SK-N-SH (cell line): ENCODE data around the gene UBFD1. TPM values are rescaled to one million over a fixed set of nuclear protein-coding genes. Genes with fewer than 3 reads are reported as not detected.

ENCODE experiments used
- CTCF ChIA-PET: fragments of 300-600, 350-600 bp; formaldehyde crosslinking; extraction: SDS; loops from one replicate; lab custom pipeline; 2021; lab: Yijun Ruan, JAX
- POLR2A ChIA-PET: fragments of 350-600 bp; sonication (Branson Sonifier 250); formaldehyde crosslinking; extraction: SDS; loops from one replicate; lab custom pipeline; 2020; ENCODE audit warnings: antibody characterized with exemption, inconsistent platforms; lab: Yijun Ruan, JAX
- DNase-seq: peaks from one replicate; pipeline ENCODE4 v3.0.0; 2012
- H2AFZ ChIP-seq: fragments of 200-600 bp; sonication (generic); 2 replicates; pipeline ENCODE4 v1.8.1; 2016; ENCODE audit warnings: antibody characterized with exemption, mild to moderate bottlenecking, low read depth
- H3F3A ChIP-seq: fragments of 200-600 bp; sonication (generic); replicated peaks from 2 replicates; pipeline ENCODE3; 2016; ENCODE audit warnings: antibody characterized with exemption, mild to moderate bottlenecking; ENCODE audit not compliant: insufficient read depth
- H3K27ac ChIP-seq, 2 experiments: fragments of 200-500 bp in 1 of 2; fragments of 200-600 bp in 1 of 2; sonication (Bioruptor generic) in 1 of 2; sonication (generic), shearing (Covaris generic) in 1 of 2; 2 replicates each; pipeline versions ENCODE4 v1.5.1 to v1.6.1; 2014 to 2016; ENCODE audit warnings: low read depth in 2 of 2, inconsistent platforms in 1 of 2, low read length in 1 of 2, mild to moderate bottlenecking in 1 of 2, mixed read lengths in 1 of 2
- H3K27me3 ChIP-seq: fragments of 200-600 bp; sonication (generic), shearing (Covaris generic); 2 replicates; pipeline ENCODE4 v1.6.1; 2016; ENCODE audit warnings: mixed run types; ENCODE audit not compliant: insufficient read depth
- H3K36me3 ChIP-seq, 2 experiments: fragments of 200-500 bp in 1 of 2; fragments of 200-600 bp in 1 of 2; sonication (Bioruptor generic) in 1 of 2; sonication (generic) in 1 of 2; replicated peaks in 1 of 2; 2 replicates each; pipeline versions ENCODE3 to v1.5.1; 2014 to 2016; ENCODE audit warnings: low read length in 1 of 2, mild to moderate bottlenecking in 1 of 2; ENCODE audit not compliant: insufficient read depth in 2 of 2, control insufficient read depth in 1 of 2
- H3K4me1 ChIP-seq, 2 experiments: fragments of 200-500 bp in 1 of 2; fragments of 200-600 bp in 1 of 2; sonication (Bioruptor generic) in 1 of 2; sonication (generic), shearing (Covaris generic) in 1 of 2; 2 replicates each; pipeline versions ENCODE4 v1.5.1 to v1.6.1; 2014 to 2016; ENCODE audit warnings: low read depth in 1 of 2, low read length in 1 of 2, mixed run types in 1 of 2; ENCODE audit not compliant: insufficient read depth in 2 of 2, control insufficient read depth in 1 of 2
- H3K4me2 ChIP-seq: fragments of 200-600 bp; sonication (generic), shearing (Covaris generic); 2 replicates; pipeline ENCODE4 v1.6.1; 2017; ENCODE audit warnings: mixed run types
- H3K4me3 ChIP-seq, 2 experiments: fragments of 200-500 bp in 1 of 2; fragments of 200-600 bp in 1 of 2; sonication (Bioruptor generic) in 1 of 2; sonication (generic), shearing (Covaris generic) in 1 of 2; 2 replicates each; pipeline versions ENCODE4 v1.5.1 to v1.8.1; 2014 to 2016; ENCODE audit warnings: low read depth in 2 of 2, inconsistent platforms in 1 of 2, low read length in 1 of 2, mild to moderate bottlenecking in 1 of 2, mixed read lengths in 1 of 2, moderate library complexity in 1 of 2
- H3K79me2 ChIP-seq: fragments of 200-600 bp; sonication (generic); 2 replicates; pipeline ENCODE4 v1.8.1; 2017; ENCODE audit warnings: mild to moderate bottlenecking; ENCODE audit not compliant: insufficient read depth
- H3K9ac ChIP-seq: fragments of 200-600 bp; sonication (generic); 2 replicates; pipeline ENCODE4 v1.6.1; 2017; ENCODE audit warnings: mixed run types
- H3K9me2 ChIP-seq: fragments of 200-600 bp; sonication (generic); 2 replicates; pipeline ENCODE4 v1.6.1; 2017; ENCODE audit warnings: mixed run types
- H3K9me3 ChIP-seq: fragments of 200-600 bp; sonication (generic); 2 replicates; pipeline ENCODE4 v1.6.1; 2017; ENCODE audit warnings: mixed run types, mild to moderate bottlenecking, moderate library complexity
- H4K20me1 ChIP-seq: fragments of 200-600 bp; sonication (generic); 2 replicates; pipeline ENCODE4 v1.6.1; 2017; ENCODE audit warnings: mild to moderate bottlenecking, mixed run types; ENCODE audit not compliant: insufficient read depth
- CTCF ChIP-seq: fragments of 200-600 bp; sonication (generic); IDR thresholded peaks from 2 replicates; pipeline ENCODE4 v1.6.1; 2017; ENCODE audit warnings: antibody characterized with exemption, mild to moderate bottlenecking, moderate library complexity
- IRF3 ChIP-seq: fragments of 150-350 bp; IDR thresholded peaks from 2 replicates; pipeline ENCODE4 v1.6.1; 2016; ENCODE audit warnings: mild to moderate bottlenecking, low read depth, low read length
- MAX ChIP-seq: IDR thresholded peaks from 2 replicates; pipeline ENCODE4 v1.4.0; 2012; ENCODE audit warnings: low read depth
- NFIC ChIP-seq: IDR thresholded peaks from 2 replicates; pipeline ENCODE4 v1.4.0; 2012; ENCODE audit warnings: borderline replicate concordance
- TCF12 ChIP-seq: IDR thresholded peaks from 2 replicates; pipeline ENCODE4 v1.4.0; 2012
- ZBTB33 ChIP-seq: IDR thresholded peaks from 2 replicates; pipeline ENCODE4 v1.4.0; 2012; ENCODE audit warnings: low read depth, borderline replicate concordance
- WGBS: methylation state at CpG from one replicate; pipeline ENCODE4 v1.1.6; 2017; ENCODE audit warnings: low lambda C conversion rate; 5-methylcytosine and 5-hydroxymethylcytosine counted together
- polyA plus RNA-seq, 3 experiments: library from polyadenylated mRNA; depleted of rRNA; stranded (reverse); fragments of >200 nt; gene quantifications; 2 replicates each; pipeline ENCODE4 v1.2.3, GENCODE V29; 2012

The UBFD1 gene
- polyA plus RNA-seq, 1 of the 3 experiments (the other 2 are of a cell fraction): 66.1 TPM

- no peak for DNase-seq
- no peaks in the 10 kb centered on the region for H3K27me3 ChIP-seq
- ChIA-PET CTCF (no interaction called here), POLR2A (no interaction called here)
- no peak overlapping the region for H2AFZ ChIP-seq
- H4K20me1 ChIP-seq: no peaks in the 10 kb centered on the region
- H3K27ac ChIP-seq: no peak overlapping the region
- H3K4me1 ChIP-seq: no peaks in the 10 kb centered on the region
- H3K9me2 ChIP-seq: no peaks in the 10 kb centered on the region
- WGBS: 93% methylated on average over 4 of the region's 4 CpGs
- no peak for TF ChIP-seq CTCF
- TF ChIP-seq NFIC: no peak
- no peak for TF ChIP-seq MAX
- no peak for TF ChIP-seq TCF12
- TF ChIP-seq ZBTB33: no peak
- TF ChIP-seq, all 33 proteins: peak for 0
- H3K79me2 ChIP-seq: no peaks in the 10 kb centered on the region
- peaks cover 27 to 33% of the 10 kb centered on the region in 2 experiments for H3K36me3 ChIP-seq
- H3K9me3 ChIP-seq: no peaks in the 10 kb centered on the region
- H3K4me2 ChIP-seq: no peak overlapping the region
- no peak overlapping the region for H3K4me3 ChIP-seq
- no peaks in the 10 kb centered on the region for H3F3A ChIP-seq
- no peak overlapping the region for H3K9ac ChIP-seq
These were observed 37.0 kb upstream of the UBFD1 start for GRCh38 chr16:23520500-23520899.

- H3K9ac ChIP-seq: no peak overlapping the region
- H2AFZ ChIP-seq: no peak overlapping the region
- DNase-seq: no peak
- ChIA-PET POLR2A (no interaction called here), CTCF (interaction anchor here (1.2 kb wide), 1 partner anchor 11 kb away, joined by 4 read pairs; no protein-coding TSS in a partner anchor)
- no peak overlapping the region for H3K4me3 ChIP-seq
- no peaks in the 10 kb centered on the region for H4K20me1 ChIP-seq
- no peak for TF ChIP-seq IRF3
- TF ChIP-seq, all 33 proteins: peak for 0
- WGBS: 95% methylated on average over 4 of the region's 4 CpGs
- peaks cover 27 to 33% of the 10 kb centered on the region in 2 experiments for H3K36me3 ChIP-seq
- no peak overlapping the region for H3K27ac ChIP-seq
- H3K9me3 ChIP-seq: no peaks in the 10 kb centered on the region
- H3K79me2 ChIP-seq: no peaks in the 10 kb centered on the region
- no peaks in the 10 kb centered on the region for H3K9me2 ChIP-seq
- H3K27me3 ChIP-seq: no peaks in the 10 kb centered on the region
- no peak overlapping the region for H3K4me2 ChIP-seq
- no peaks in the 10 kb centered on the region for H3K4me1 ChIP-seq
- H3F3A ChIP-seq: no peaks in the 10 kb centered on the region
These were observed 36.3 kb upstream of the UBFD1 start for GRCh38 chr16:23521037-23521743.
